Measurements from ENCODE around the gene RANGAP1. TPM values are rescaled to one million over a fixed set of nuclear protein-coding genes. Genes with fewer than 3 reads are reported as not detected.

Gene RANGAP1
- polyA plus RNA-seq, 1 donor (not counting 4 experiments of a cell fraction or from before 2014, with no cell fraction given): 85.9 TPM

- H2AFZ ChIP-seq (ENCODE audit: control insufficient read depth, low read length): no peak overlapping the region
- peaks cover 44 to 62% of the 10 kb centered on the region in 2 experiments for H3K36me3 ChIP-seq (ENCODE audit: control insufficient read depth in 2 of 2, extremely low read depth in 1 of 2, insufficient read depth in 2 of 2, low read length in 2 of 2)
- no peak overlapping the region for H3K9ac ChIP-seq (ENCODE audit: control insufficient read depth, extremely low read depth, insufficient read depth, low read length)
- no peaks in the 10 kb centered on the region for H4K20me1 ChIP-seq (ENCODE audit: control insufficient read depth, extremely low read depth, insufficient read depth, low read length)
- no peak overlapping the region for H3K4me3 ChIP-seq (ENCODE audit: control insufficient read depth in 2 of 3, extremely low read depth in 1 of 3, insufficient read depth in 2 of 3, low read depth in 1 of 3, low read length in 3 of 3)
- H3K79me2 ChIP-seq (ENCODE audit: control insufficient read depth, insufficient read depth, low read length): no peaks in the 10 kb centered on the region
- dilution Hi-C loops (cut with MboI; ENCODE audit: extremely low pct_ligation_motif_present, low sequenced_read_pairs): no loop called here
- no peaks in the 10 kb centered on the region for H3K9me1 ChIP-seq (ENCODE audit: control insufficient read depth, extremely low read depth, insufficient read depth, low read length)
- no peaks in the 10 kb centered on the region for H3K27me3 ChIP-seq (ENCODE audit: control insufficient read depth, extremely low read depth, insufficient read depth, low read length)
- no peak overlapping the region for H3K27ac ChIP-seq (ENCODE audit: control insufficient read depth, insufficient read depth, low read length)
- H3K9me3 ChIP-seq (ENCODE audit: control insufficient read depth, low read depth, low read length): no peaks in the 10 kb centered on the region
- DNase-seq (ENCODE audit: low read depth, low spot score) (no peak), FAIRE-seq (no peak)
- no peak for TF ChIP-seq EZH2 (IDR thresholded peaks at IDR 0.05; ENCODE audit: low read length)
- no peak for TF ChIP-seq CTCF (optimal IDR thresholded peaks at IDR 0.05 in 1 of 3, IDR thresholded peaks at IDR 0.05 in 1 of 3, conservative IDR thresholded peaks at IDR 0.05 in 1 of 3; ENCODE audit: extremely low read depth in 1 of 3, insufficient read depth in 2 of 3, low read length in 3 of 3)
- H3K4me1 ChIP-seq (ENCODE audit: control insufficient read depth, extremely low read depth, insufficient read depth, low read length): no peaks in the 10 kb centered on the region
- H3K4me2 ChIP-seq (ENCODE audit: control insufficient read depth, extremely low read depth, insufficient read depth, low read depth, low read length): no peak overlapping the region
These were observed 44.2 kb upstream of the RANGAP1 start for GRCh38 chr22:41330169-41330568.

- Histone ChIP-seq H3K27me3 (ENCODE audit: control insufficient read depth, extremely low read depth, insufficient read depth, low read length) (no peaks in the 10 kb centered on the region), H3K4me2 (ENCODE audit: control insufficient read depth, extremely low read depth, insufficient read depth, low read depth, low read length) (no peak overlapping the region), H4K20me1 (ENCODE audit: control insufficient read depth, extremely low read depth, insufficient read depth, low read length) (no peaks in the 10 kb centered on the region), H3K9ac (ENCODE audit: control insufficient read depth, extremely low read depth, insufficient read depth, low read length) (no peak overlapping the region), H3K4me1 (ENCODE audit: control insufficient read depth, extremely low read depth, insufficient read depth, low read length) (peaks cover 7% of the 10 kb centered on the region), H3K79me2 (ENCODE audit: control insufficient read depth, insufficient read depth, low read length) (peaks cover 4% of the 10 kb centered on the region), H2AFZ (ENCODE audit: control insufficient read depth, low read length) (no peak overlapping the region), H3K9me1 (ENCODE audit: control insufficient read depth, extremely low read depth, insufficient read depth, low read length) (no peaks in the 10 kb centered on the region), H3K36me3 (ENCODE audit: control insufficient read depth in 2 of 2, extremely low read depth in 1 of 2, insufficient read depth in 2 of 2, low read length in 2 of 2) (peaks cover 31 to 57% of the 10 kb centered on the region in 2 experiments), H3K9me3 (ENCODE audit: control insufficient read depth, low read depth, low read length) (no peaks in the 10 kb centered on the region), H3K27ac (ENCODE audit: control insufficient read depth, insufficient read depth, low read length) (no peak overlapping the region), H3K4me3 (ENCODE audit: control insufficient read depth in 2 of 3, extremely low read depth in 1 of 3, insufficient read depth in 2 of 3, low read depth in 1 of 3, low read length in 3 of 3) (no peak overlapping the region)
- FAIRE-seq (no peak), DNase-seq (ENCODE audit: low read depth, low spot score) (no peak)
- no peak for TF ChIP-seq EZH2 (IDR thresholded peaks at IDR 0.05; ENCODE audit: low read length)
- no peak for TF ChIP-seq CTCF (optimal IDR thresholded peaks at IDR 0.05 in 1 of 3, IDR thresholded peaks at IDR 0.05 in 1 of 3, conservative IDR thresholded peaks at IDR 0.05 in 1 of 3; ENCODE audit: extremely low read depth in 1 of 3, insufficient read depth in 2 of 3, low read length in 3 of 3)
- dilution Hi-C loops (cut with MboI; ENCODE audit: extremely low pct_ligation_motif_present, low sequenced_read_pairs): no loop called here
These were observed 41.1 kb upstream of the RANGAP1 start for GRCh38 chr22:41327124-41327523.
